HL-60 (cell line): ENCODE data around the gene ASTN2.

Source experiments
- DNase-seq, 2 experiments: peaks; one replicate each; pipeline ENCODE4 v3.0.0-alpha.2; 2010 to 2020; ENCODE audit warnings: low read depth in 1 of 2, low spot score in 1 of 2
- H3K27ac ChIP-seq: fragments of 250-450 bp; sonication (Bioruptor Pico); replicated peaks from 2 replicates; pipeline ENCODE4 v1.5.1; 2020; ENCODE audit warnings: mild to moderate bottlenecking, moderate library complexity
- H3K27me3 ChIP-seq: fragments of 250-450 bp; sonication (Bioruptor Pico); 2 replicates; pipeline ENCODE4 v1.5.1; 2021; ENCODE audit warnings: mild to moderate bottlenecking, moderate library complexity; ENCODE audit not compliant: insufficient read depth, poor library complexity, severe bottlenecking
- H3K4me3 ChIP-seq: replicated peaks from 2 replicates; pipeline ENCODE4 v1.5.1; 2011; ENCODE audit warnings: mild to moderate bottlenecking, control low read depth, low read length; ENCODE audit not compliant: insufficient read depth
- CTCF ChIP-seq: IDR thresholded peaks from one replicate; pipeline ENCODE4 v1.5.1; 2011; ENCODE audit warnings: low read length, control low read depth, inconsistent platforms; ENCODE audit not compliant: insufficient read depth
- GABPA ChIP-seq: IDR thresholded peaks from 2 replicates; pipeline ENCODE4 v1.6.1; 2012; ENCODE audit warnings: low read depth
- POLR2AphosphoS5 ChIP-seq: IDR thresholded peaks from 2 replicates; pipeline ENCODE4 v1.6.1; 2012; ENCODE audit warnings: low read depth
- REST ChIP-seq: IDR thresholded peaks from 2 replicates; pipeline ENCODE4 v1.6.1; 2012; ENCODE audit warnings: low read depth; ENCODE audit not compliant: insufficient replicate concordance
- SPI1 ChIP-seq: IDR thresholded peaks from 2 replicates; pipeline ENCODE4 v1.6.1; 2012; ENCODE audit warnings: low read depth, mild to moderate bottlenecking, borderline replicate concordance

The ASTN2 gene

GRCh38 chr9:116461632-116462031 lies 953.2 kb downstream of the ASTN2 start:
- H3K27me3 ChIP-seq = no peaks in the 10 kb centered on the region
- H3K27ac ChIP-seq = no peak overlapping the region
- no peak overlapping the region for H3K4me3 ChIP-seq
- TF ChIP-seq GABPA (no peak), CTCF (no peak), SPI1 (no peak), REST (no peak), POLR2AphosphoS5 (no peak)
- DNase-seq = no peak

- Histone ChIP-seq H3K27me3 (no peaks in the 10 kb centered on the region), H3K4me3 (no peak overlapping the region), H3K27ac (no peak overlapping the region)
- no peak for DNase-seq
- TF ChIP-seq SPI1 = no peak
- no peak for TF ChIP-seq CTCF
- no peak for TF ChIP-seq POLR2AphosphoS5
- TF ChIP-seq REST = no peak
- no peak for TF ChIP-seq GABPA
Observed at GRCh38 chr9:116460026-116460425, 954.8 kb downstream of the ASTN2 start.

GRCh38 chr9:116459576-116459975 lies 955.3 kb downstream of the ASTN2 start:
- no peak overlapping the region for H3K4me3 ChIP-seq
- no peak overlapping the region for H3K27ac ChIP-seq
- no peak for DNase-seq
- no peaks in the 10 kb centered on the region for H3K27me3 ChIP-seq
- TF ChIP-seq GABPA = no peak
- TF ChIP-seq REST = no peak
- no peak for TF ChIP-seq SPI1
- TF ChIP-seq CTCF = no peak
- no peak for TF ChIP-seq POLR2AphosphoS5
